ENCODE results near the gene ZBTB16. TPM values are rescaled to one million over a fixed set of nuclear protein-coding genes. Genes with fewer than 3 reads are reported as not detected.

ZBTB16 gene
- polyA plus RNA-seq, 1 donor, result 2.8 TPM

- no CpG with 5 or more reads among the region's 5 CpGs for WGBS (ENCODE audit: insufficient coverage, low lambda C conversion rate)
- Histone ChIP-seq H3K36me3 (ENCODE audit: control insufficient read depth, insufficient read depth, low read length) (no peaks in the 10 kb centered on the region), H3K27ac (ENCODE audit: low read length) (no peak overlapping the region), H3K4me3 (ENCODE audit: low read length) (no peak overlapping the region), H3K4me1 (ENCODE audit: control insufficient read depth, insufficient read depth, low read length) (peaks cover 4% of the 10 kb centered on the region), H3K27me3 (ENCODE audit: control insufficient read depth, insufficient read depth, low read length) (no peaks in the 10 kb centered on the region), H3K9me3 (ENCODE audit: control insufficient read depth, low read depth, low read length) (no peaks in the 10 kb centered on the region)
- peak in 1 of 2 donors; percentile 14 for DNase-seq
Observed at GRCh38 chr11:114195981-114196731, 136.6 kb downstream of the ZBTB16 start.

- peaks cover 4% of the 10 kb centered on the region for H3K4me1 ChIP-seq (ENCODE audit: control insufficient read depth, insufficient read depth, low read length)
- peak overlapping the region; percentile 61 for H3K27ac ChIP-seq (ENCODE audit: low read length)
- H3K4me3 ChIP-seq (ENCODE audit: low read length), result no peak overlapping the region
- peak in 1 of 2 donors; percentile 34 for DNase-seq
- no CpG with 5 or more reads among the region's 7 CpGs for WGBS (ENCODE audit: insufficient coverage, low lambda C conversion rate)
- H3K36me3 ChIP-seq (ENCODE audit: control insufficient read depth, insufficient read depth, low read length), result no peaks in the 10 kb centered on the region
- H3K27me3 ChIP-seq (ENCODE audit: control insufficient read depth, insufficient read depth, low read length), result no peaks in the 10 kb centered on the region
- H3K9me3 ChIP-seq (ENCODE audit: control insufficient read depth, low read depth, low read length), result no peaks in the 10 kb centered on the region
Observed at GRCh38 chr11:114196997-114197703, 137.6 kb downstream of the ZBTB16 start.

DNA sequence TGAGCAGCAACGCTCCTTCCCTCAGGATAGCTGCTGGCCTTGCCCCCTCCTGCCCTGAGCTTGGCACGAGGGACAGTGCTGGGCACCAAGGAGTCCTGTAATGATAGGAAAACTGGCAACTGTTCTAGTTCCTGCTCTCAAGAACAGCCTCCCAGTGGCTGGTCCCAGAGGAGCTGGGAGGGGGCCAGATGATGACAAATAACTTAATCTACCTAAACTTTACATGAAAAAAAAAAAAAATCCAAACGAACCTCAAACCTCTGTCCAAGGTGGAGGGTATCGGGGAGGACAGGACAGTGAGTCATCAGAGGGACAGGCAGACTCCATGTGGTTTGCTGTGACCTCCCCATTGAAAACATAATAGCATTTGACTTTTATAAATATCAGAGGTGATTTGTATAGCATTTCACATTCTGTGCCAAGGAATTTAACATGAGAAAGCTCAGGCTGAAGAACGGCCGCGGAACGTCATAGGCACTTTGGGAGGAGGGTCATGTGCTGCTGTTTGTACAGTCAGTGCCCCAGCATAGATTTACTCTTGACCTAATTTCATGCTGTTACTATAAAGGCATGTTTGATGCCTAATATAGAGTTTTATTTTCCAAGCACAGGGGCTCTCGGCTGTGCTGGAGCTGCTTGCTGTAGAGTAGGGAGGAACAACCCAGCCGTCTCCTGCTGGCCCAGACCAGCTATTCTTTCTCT is 138.4 kb downstream of the ZBTB16 start:
- Histone ChIP-seq H3K27me3 (ENCODE audit: control insufficient read depth, insufficient read depth, low read length) (no peaks in the 10 kb centered on the region), H3K9me3 (ENCODE audit: control insufficient read depth, low read depth, low read length) (no peaks in the 10 kb centered on the region), H3K4me3 (ENCODE audit: low read length) (no peak overlapping the region), H3K36me3 (ENCODE audit: control insufficient read depth, insufficient read depth, low read length) (no peaks in the 10 kb centered on the region), H3K4me1 (ENCODE audit: control insufficient read depth, insufficient read depth, low read length) (peaks cover 4% of the 10 kb centered on the region), H3K27ac (ENCODE audit: low read length) (peak overlapping the region; percentile 61)
- DNase-seq, result peak; percentile 47 to 57
- WGBS (ENCODE audit: insufficient coverage, low lambda C conversion rate), result no CpG with 5 or more reads among the region's 10 CpGs

GRCh38 chr11:114199051-114199450 is 139.5 kb downstream of the ZBTB16 start:
- H3K27ac ChIP-seq (ENCODE audit: low read length), result peak overlapping the region; percentile 60
- H3K4me3 ChIP-seq (ENCODE audit: low read length), result no peak overlapping the region
- H3K36me3 ChIP-seq (ENCODE audit: control insufficient read depth, insufficient read depth, low read length), result no peaks in the 10 kb centered on the region
- WGBS (ENCODE audit: insufficient coverage, low lambda C conversion rate), result no CpG with 5 or more reads among the region's 26 CpGs
- no peak for DNase-seq
- H3K27me3 ChIP-seq (ENCODE audit: control insufficient read depth, insufficient read depth, low read length), result no peaks in the 10 kb centered on the region
- H3K9me3 ChIP-seq (ENCODE audit: control insufficient read depth, low read depth, low read length), result no peaks in the 10 kb centered on the region
- peaks cover 4% of the 10 kb centered on the region for H3K4me1 ChIP-seq (ENCODE audit: control insufficient read depth, insufficient read depth, low read length)

DNA sequence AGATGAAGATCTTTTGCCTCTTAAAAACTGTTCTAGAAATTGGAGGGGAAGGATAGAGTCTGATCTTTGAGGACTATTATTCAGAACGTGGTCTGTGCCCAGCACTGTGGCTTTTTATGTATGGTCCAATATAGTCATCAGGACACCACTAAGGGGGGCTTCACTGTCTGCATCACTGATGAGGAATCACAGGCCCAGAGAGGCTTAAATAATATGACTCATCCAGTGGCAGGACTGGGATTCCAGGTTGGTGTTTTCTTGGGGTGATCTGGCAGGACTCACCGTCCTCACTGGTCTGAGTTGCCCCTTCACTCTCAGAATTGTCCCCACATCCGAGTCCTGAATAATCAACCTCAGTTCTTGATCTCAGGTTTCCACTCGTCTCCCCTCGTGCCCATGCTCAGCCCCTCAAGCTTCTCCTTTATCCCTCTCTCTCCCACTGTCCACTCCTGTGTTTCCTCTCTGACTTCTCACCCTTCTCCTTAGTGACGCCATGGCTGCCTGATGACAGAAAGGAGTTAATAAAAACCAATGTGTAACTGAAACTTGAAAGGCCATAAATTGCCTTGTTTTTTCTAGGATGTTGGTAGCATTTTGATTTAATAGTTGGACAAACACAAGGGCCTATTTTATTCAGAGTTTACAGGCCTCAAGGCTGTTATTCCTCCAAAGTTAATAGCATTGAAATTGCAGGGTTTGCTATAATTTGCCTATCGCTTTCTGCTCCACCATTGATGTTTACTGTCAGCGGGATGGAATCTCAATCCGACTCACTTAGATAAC is 141.0 kb downstream of the ZBTB16 start:
- no peak overlapping the region for H3K4me3 ChIP-seq (ENCODE audit: low read length)
- peaks cover 4% of the 10 kb centered on the region for H3K4me1 ChIP-seq (ENCODE audit: control insufficient read depth, insufficient read depth, low read length)
- no peak overlapping the region for H3K27ac ChIP-seq (ENCODE audit: low read length)
- no peaks in the 10 kb centered on the region for H3K27me3 ChIP-seq (ENCODE audit: control insufficient read depth, insufficient read depth, low read length)
- DNase-seq, result no peak
- no peaks in the 10 kb centered on the region for H3K9me3 ChIP-seq (ENCODE audit: control insufficient read depth, low read depth, low read length)
- no peaks in the 10 kb centered on the region for H3K36me3 ChIP-seq (ENCODE audit: control insufficient read depth, insufficient read depth, low read length)
- WGBS (ENCODE audit: insufficient coverage, low lambda C conversion rate), result no CpG with 5 or more reads among the region's 9 CpGs

- no peak for DNase-seq
- Histone ChIP-seq H3K27me3 (ENCODE audit: control insufficient read depth, insufficient read depth, low read length) (no peaks in the 10 kb centered on the region), H3K36me3 (ENCODE audit: control insufficient read depth, insufficient read depth, low read length) (no peaks in the 10 kb centered on the region), H3K27ac (ENCODE audit: low read length) (no peak overlapping the region), H3K9me3 (ENCODE audit: control insufficient read depth, low read depth, low read length) (no peaks in the 10 kb centered on the region), H3K4me3 (ENCODE audit: low read length) (no peak overlapping the region), H3K4me1 (ENCODE audit: control insufficient read depth, insufficient read depth, low read length) (peaks cover 4% of the 10 kb centered on the region)
- whole genome bisulfite sequencing (ENCODE audit: insufficient coverage, low lambda C conversion rate), result no CpG with 5 or more reads among the region's 8 CpGs
Observed at GRCh38 chr11:114201219-114201618, 141.7 kb downstream of the ZBTB16 start.

- Histone ChIP-seq H3K27ac (ENCODE audit: low read length) (no peak overlapping the region), H3K27me3 (ENCODE audit: control insufficient read depth, insufficient read depth, low read length) (no peaks in the 10 kb centered on the region), H3K36me3 (ENCODE audit: control insufficient read depth, insufficient read depth, low read length) (no peaks in the 10 kb centered on the region), H3K4me1 (ENCODE audit: control insufficient read depth, insufficient read depth, low read length) (peaks cover 4% of the 10 kb centered on the region), H3K4me3 (ENCODE audit: low read length) (no peak overlapping the region), H3K9me3 (ENCODE audit: control insufficient read depth, low read depth, low read length) (no peaks in the 10 kb centered on the region)
- DNase-seq, result no peak
- WGBS (ENCODE audit: insufficient coverage, low lambda C conversion rate), result no CpG with 5 or more reads among the region's 8 CpGs
Observed at GRCh38 chr11:114202011-114202609, 142.6 kb downstream of the ZBTB16 start.

DNA sequence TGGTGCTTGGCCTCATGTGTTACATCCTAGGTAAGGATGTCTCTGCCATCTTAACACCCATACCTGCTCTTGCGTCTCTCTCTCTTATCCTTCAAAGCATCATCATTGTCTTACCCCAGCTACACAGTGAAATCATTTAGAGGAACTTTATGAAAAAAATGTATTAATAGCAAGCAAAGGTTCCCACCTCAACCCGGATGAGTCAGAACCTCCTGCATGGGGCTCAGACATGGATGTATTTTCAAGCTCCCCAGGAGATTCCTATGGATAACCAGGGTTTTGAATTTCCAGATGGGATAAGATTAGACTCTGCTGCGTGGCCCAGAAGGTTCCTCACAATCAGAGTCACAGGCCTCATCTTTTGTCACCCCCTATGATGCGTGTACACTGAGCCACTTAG is 147.6 kb downstream of the ZBTB16 start:
- no peak for DNase-seq
- H3K4me3 ChIP-seq (ENCODE audit: low read length), result no peak overlapping the region
- no peaks in the 10 kb centered on the region for H3K36me3 ChIP-seq (ENCODE audit: control insufficient read depth, insufficient read depth, low read length)
- H3K27ac ChIP-seq (ENCODE audit: low read length), result no peak overlapping the region
- no peaks in the 10 kb centered on the region for H3K27me3 ChIP-seq (ENCODE audit: control insufficient read depth, insufficient read depth, low read length)
- H3K9me3 ChIP-seq (ENCODE audit: control insufficient read depth, low read depth, low read length), result no peaks in the 10 kb centered on the region
- WGBS (ENCODE audit: insufficient coverage, low lambda C conversion rate), result 100% methylated on average over 1 of the region's 4 CpGs
- H3K4me1 ChIP-seq (ENCODE audit: control insufficient read depth, insufficient read depth, low read length), result peaks cover 32% of the 10 kb centered on the region

DNA sequence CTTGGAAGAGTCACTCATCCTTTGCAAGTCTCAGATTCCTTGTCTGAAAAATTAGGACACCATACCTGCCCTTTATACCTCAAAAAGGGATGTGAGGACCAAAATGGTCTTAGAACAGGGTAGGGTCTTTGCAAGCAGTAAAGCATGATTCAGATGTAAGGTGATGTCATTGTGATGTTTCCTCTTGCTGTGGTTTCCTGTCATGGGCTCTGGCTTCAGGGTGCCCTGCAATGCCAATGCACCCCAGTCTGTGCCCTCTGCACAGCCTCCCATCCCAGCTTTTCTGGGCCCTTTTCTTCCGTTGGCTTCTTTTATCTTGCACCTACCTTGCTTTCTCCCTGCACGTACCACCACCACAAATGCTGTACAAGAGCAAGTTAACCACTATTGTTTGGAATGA is 148.9 kb downstream of the ZBTB16 start:
- Histone ChIP-seq H3K36me3 (ENCODE audit: control insufficient read depth, insufficient read depth, low read length) (no peaks in the 10 kb centered on the region), H3K9me3 (ENCODE audit: control insufficient read depth, low read depth, low read length) (no peaks in the 10 kb centered on the region), H3K4me1 (ENCODE audit: control insufficient read depth, insufficient read depth, low read length) (peaks cover 34% of the 10 kb centered on the region), H3K4me3 (ENCODE audit: low read length) (no peak overlapping the region), H3K27me3 (ENCODE audit: control insufficient read depth, insufficient read depth, low read length) (no peaks in the 10 kb centered on the region), H3K27ac (ENCODE audit: low read length) (no peak overlapping the region)
- no peak for DNase-seq
- WGBS (ENCODE audit: insufficient coverage, low lambda C conversion rate), result 100% methylated on average over 1 of the region's 2 CpGs
